NT2/D1 (cell line): ENCODE measurements around the gene SLC8A1.

Experiments
- DNase-seq: peaks from one replicate; pipeline ENCODE4 v3.0.0-alpha.2; 2011; ENCODE audit warnings: low read depth, low spot score
- H3K27me3 ChIP-seq: 2 replicates; pipeline ENCODE4 v1.6.0; 2011; ENCODE audit warnings: mild to moderate bottlenecking; ENCODE audit not compliant: insufficient read length, insufficient read depth
- H3K36me3 ChIP-seq: 2 replicates; pipeline ENCODE4 v1.6.1; 2011; ENCODE audit warnings: mild to moderate bottlenecking, low read length, mixed read lengths; ENCODE audit not compliant: insufficient read depth, insufficient read length
- H3K4me1 ChIP-seq: 2 replicates; pipeline ENCODE4 v1.5.1; 2011; ENCODE audit not compliant: insufficient read depth, insufficient read length
- H3K4me3 ChIP-seq: 2 replicates; pipeline ENCODE4 v1.5.1; 2011; ENCODE audit warnings: low read depth; ENCODE audit not compliant: insufficient read length
- H3K9ac ChIP-seq: 2 replicates; pipeline ENCODE4 v1.6.0; 2011; ENCODE audit warnings: low read depth; ENCODE audit not compliant: insufficient read length
- H3K9me3 ChIP-seq: 2 replicates; pipeline ENCODE4 v1.5.1; 2011; ENCODE audit warnings: mild to moderate bottlenecking, low read length; ENCODE audit not compliant: insufficient read depth
- SUZ12 ChIP-seq: IDR thresholded peaks from 2 replicates; pipeline ENCODE4 v1.6.1; 2011; ENCODE audit not compliant: insufficient read length, insufficient read depth; ENCODE audit errors: extremely low read depth
- YY1 ChIP-seq: IDR thresholded peaks from 2 replicates; pipeline ENCODE4 v1.6.1; 2011; ENCODE audit not compliant: insufficient read length, insufficient read depth
- ZNF274 ChIP-seq: IDR thresholded peaks from 2 replicates; pipeline ENCODE4 v1.6.1; 2011; ENCODE audit warnings: mild to moderate bottlenecking, low read depth, low read length

The SLC8A1 gene

GRCh38 chr2:40123326-40123725 lies 328.6 kb downstream of the SLC8A1 start:
- Histone ChIP-seq H3K4me1 (no peaks in the 10 kb centered on the region), H3K36me3 (no peaks in the 10 kb centered on the region), H3K9ac (no peak overlapping the region), H3K27me3 (no peaks in the 10 kb centered on the region), H3K9me3 (no peaks in the 10 kb centered on the region), H3K4me3 (no peak overlapping the region)
- DNase-seq: no peak
- TF ChIP-seq YY1 (no peak), ZNF274 (no peak), SUZ12 (no peak)

GRCh38 chr2:40120957-40121356 lies 330.9 kb downstream of the SLC8A1 start:
- no peaks in the 10 kb centered on the region for H3K4me1 ChIP-seq
- TF ChIP-seq YY1 (no peak), SUZ12 (no peak), ZNF274 (no peak)
- H3K36me3 ChIP-seq: no peaks in the 10 kb centered on the region
- H3K9me3 ChIP-seq: no peaks in the 10 kb centered on the region
- no peak overlapping the region for H3K9ac ChIP-seq
- no peaks in the 10 kb centered on the region for H3K27me3 ChIP-seq
- DNase-seq: no peak
- no peak overlapping the region for H3K4me3 ChIP-seq

DNA sequence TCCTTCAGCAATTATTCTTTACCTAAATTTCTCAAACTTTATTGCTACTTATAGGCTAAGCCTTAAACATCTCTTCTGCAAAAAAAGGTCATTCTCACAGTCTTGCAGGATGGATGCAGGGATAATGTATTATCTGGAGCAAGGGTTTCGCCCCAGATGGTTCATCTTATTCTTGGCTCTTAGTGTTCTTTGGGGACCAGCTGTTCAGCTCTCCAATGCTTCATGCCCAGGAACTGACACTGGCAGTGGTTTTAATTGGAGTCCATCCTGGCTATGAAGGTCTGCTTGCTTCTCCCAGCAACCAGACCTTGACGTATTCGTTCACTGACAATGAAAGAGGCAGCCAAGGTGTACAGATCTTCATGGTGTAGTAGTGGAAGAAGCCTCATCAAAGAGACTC lies 331.9 kb downstream of the SLC8A1 start:
- no peak overlapping the region for H3K9ac ChIP-seq
- DNase-seq: no peak
- H3K4me3 ChIP-seq: no peak overlapping the region
- TF ChIP-seq ZNF274 (no peak), SUZ12 (no peak), YY1 (no peak)
- no peaks in the 10 kb centered on the region for H3K36me3 ChIP-seq
- H3K9me3 ChIP-seq: no peaks in the 10 kb centered on the region
- no peaks in the 10 kb centered on the region for H3K4me1 ChIP-seq
- no peaks in the 10 kb centered on the region for H3K27me3 ChIP-seq

GRCh38 chr2:40118622-40119021 lies 333.3 kb downstream of the SLC8A1 start:
- Histone ChIP-seq H3K4me1 (no peaks in the 10 kb centered on the region), H3K27me3 (no peaks in the 10 kb centered on the region)
- no peak for DNase-seq

GRCh38 chr2:40115894-40116293 lies 336.0 kb downstream of the SLC8A1 start:
- Histone ChIP-seq H3K9ac (no peak overlapping the region), H3K36me3 (no peaks in the 10 kb centered on the region), H3K9me3 (no peaks in the 10 kb centered on the region), H3K4me3 (no peak overlapping the region), H3K27me3 (no peaks in the 10 kb centered on the region), H3K4me1 (no peaks in the 10 kb centered on the region)
- TF ChIP-seq YY1: no peak
- TF ChIP-seq ZNF274: no peak
- TF ChIP-seq SUZ12: no peak
- no peak for DNase-seq

More at GRCh38 chr2:40118622-40119021, 333.3 kb downstream of the SLC8A1 start:
- no peak for TF ChIP-seq SUZ12
- TF ChIP-seq ZNF274: no peak
- H3K4me3 ChIP-seq: no peak overlapping the region
- H3K36me3 ChIP-seq: no peaks in the 10 kb centered on the region
- no peaks in the 10 kb centered on the region for H3K9me3 ChIP-seq
- no peak overlapping the region for H3K9ac ChIP-seq

GRCh38 chr2:40115348-40115747 lies 336.5 kb downstream of the SLC8A1 start:
- H3K9me3 ChIP-seq: no peaks in the 10 kb centered on the region
- H3K27me3 ChIP-seq: no peaks in the 10 kb centered on the region
- no peaks in the 10 kb centered on the region for H3K36me3 ChIP-seq
- no peak overlapping the region for H3K4me3 ChIP-seq
- H3K9ac ChIP-seq: no peak overlapping the region
- H3K4me1 ChIP-seq: no peaks in the 10 kb centered on the region
- DNase-seq: no peak
- TF ChIP-seq ZNF274 (no peak), YY1 (no peak), SUZ12 (no peak)

DNA sequence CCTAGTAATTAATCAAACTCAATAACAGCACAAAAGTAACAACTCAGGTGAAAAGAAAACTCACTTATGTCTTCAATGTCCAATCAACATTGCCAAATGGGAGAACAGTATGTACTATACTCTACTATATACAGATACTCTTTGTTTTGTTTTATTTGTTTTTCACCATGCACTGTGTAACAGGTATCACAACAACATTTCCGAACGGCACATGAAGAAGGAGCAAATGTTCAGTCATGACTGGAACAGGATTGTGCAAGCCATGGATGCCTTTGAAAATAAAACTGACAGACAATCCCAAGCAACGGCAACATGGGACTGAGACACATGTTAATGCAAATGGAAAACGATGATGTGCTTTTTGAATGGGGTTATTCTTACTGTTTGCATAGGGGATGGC lies 337.9 kb downstream of the SLC8A1 start:
- Histone ChIP-seq H3K4me1 (no peaks in the 10 kb centered on the region), H3K36me3 (no peaks in the 10 kb centered on the region), H3K9ac (no peak overlapping the region), H3K27me3 (no peaks in the 10 kb centered on the region), H3K9me3 (no peaks in the 10 kb centered on the region), H3K4me3 (no peak overlapping the region)
- TF ChIP-seq ZNF274 (no peak), SUZ12 (no peak), YY1 (no peak)
- no peak for DNase-seq
